Lung microvascular endothelial cell (primary cell): ENCODE data around the gene AOPEP. TPM values are rescaled to one million over a fixed set of nuclear protein-coding genes. Genes with fewer than 3 reads are reported as not detected.
A peak's percentile ranks its signal among the peaks of the same experiment; 100 is the strongest.

ENCODE experiments used
- DNase-seq, 2 donors: peaks; one replicate each; pipeline versions ENCODE4 v3.0.0 to v3.0.0-alpha.2; 2010; ENCODE audit warnings: low read depth in 2 of 2
- total RNA-seq: library from RNA; depleted of rRNA; stranded (reverse); fragments of >200 nt; gene quantifications from 2 replicates; pipeline ENCODE4 v1.2.1, GENCODE V29; 2014

The AOPEP gene
- total RNA-seq, 1 donor from 2014 or later: 33.9 TPM

DNA sequence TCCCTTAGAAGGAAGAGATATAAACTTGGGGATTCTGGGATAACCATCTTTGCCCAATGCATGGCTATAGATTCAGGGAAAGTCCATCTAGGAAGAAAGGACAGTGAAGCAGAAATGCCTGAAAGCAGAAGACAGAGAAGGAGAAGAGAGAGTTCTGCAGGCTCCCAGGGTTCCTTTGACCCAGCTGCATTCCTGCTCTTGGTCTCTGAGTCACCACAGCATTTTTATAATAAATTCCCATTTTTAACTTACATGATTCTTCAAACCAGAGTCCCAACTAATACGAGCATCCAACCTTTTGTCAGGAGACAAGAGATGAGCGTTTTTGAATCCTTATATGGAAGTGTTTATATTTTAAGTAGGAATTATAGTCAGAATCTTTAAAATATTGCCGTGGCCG lies 12.0 kb upstream of the AOPEP start:
- no peak for DNase-seq

DNA sequence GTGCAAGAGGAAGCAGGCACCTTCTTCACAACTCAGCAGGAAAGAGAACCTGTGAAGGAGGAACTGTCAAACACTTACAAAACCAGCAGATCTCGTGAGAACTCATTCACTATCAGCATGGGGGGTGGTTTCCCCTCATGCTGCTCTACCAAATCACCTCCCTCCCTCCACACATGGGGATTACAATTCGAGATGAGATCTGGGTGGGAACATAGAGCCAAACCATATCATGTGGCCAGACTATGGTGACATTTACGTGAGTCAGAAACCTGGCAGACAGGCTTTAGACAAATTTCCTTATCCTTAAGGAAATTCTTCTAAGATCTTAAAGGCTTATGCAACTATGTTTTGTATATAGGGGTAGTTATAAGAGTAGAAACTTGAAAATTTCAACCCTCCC lies 8.7 kb upstream of the AOPEP start:
- no peak for DNase-seq

DNA sequence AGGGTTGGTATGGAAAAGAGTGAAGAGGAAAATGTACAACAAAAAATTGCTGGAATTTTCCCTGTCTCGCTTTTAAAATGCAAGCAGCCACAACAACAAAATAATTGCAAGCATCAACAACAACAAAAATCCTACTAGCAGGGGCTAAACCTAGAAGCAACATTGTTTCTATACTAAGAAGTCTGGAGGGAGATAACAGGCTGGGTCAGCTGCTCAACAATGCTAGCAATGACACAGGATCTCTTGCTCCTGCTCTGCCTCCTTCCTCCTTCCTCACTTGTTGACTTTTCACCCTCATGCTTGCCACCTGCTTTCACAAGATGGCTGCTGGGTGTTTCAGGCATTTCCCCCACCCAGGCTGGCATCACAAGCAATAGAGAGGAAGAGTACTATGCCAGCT lies 7.6 kb upstream of the AOPEP start:
- DNase-seq: no peak

DNA sequence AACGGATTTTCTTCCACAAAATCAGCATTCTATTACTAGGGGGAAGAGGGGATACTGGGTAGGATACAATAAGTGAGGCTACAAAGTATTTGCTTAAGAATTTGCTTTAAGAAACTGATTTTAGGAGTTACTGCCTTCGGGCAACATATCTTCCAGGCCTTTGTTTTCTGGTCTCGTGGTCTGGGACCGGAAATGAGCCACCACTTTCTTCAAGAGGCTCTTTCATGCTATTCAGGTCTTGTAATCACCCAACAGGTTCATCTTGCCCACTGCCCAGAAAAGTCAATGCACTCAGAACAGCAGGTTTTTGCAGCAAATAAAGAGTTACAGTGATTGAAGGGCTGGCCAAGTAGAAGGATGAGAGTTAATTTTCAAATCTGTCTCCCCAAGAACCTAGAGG lies 6.6 kb upstream of the AOPEP start:
- no peak for DNase-seq

DNA sequence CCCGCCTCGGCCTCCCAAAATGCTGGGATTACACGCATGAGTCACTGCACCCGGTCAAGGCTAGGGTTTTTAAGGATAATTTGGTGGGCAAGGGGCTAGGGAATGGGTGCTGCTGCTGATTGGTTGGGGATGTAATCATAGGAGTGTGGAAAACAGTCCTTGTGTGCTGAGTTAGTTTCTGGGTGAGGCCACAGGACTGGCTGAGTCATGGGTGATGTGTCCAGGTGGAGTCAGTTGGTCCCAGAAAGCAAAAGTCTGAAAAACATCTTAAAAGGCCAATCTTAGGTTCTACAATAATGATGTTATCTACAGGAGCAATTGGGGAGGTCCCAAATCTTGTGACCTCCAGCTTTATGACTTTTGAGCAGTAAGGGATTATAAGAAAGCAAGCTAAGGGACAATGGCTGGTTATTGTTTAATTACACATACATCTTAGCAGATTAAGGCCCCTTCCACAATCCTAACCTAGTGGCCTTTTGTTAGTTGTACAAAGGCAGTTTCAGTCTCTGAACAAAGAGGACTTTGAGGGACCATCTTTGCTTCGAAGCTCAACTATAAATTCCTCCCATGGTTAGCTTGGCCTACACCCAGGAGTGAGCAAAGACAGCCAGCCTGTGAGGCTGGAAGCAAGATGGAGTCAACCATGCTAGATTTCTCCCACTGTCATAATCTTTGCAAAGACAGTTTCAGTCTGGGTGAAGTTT lies 5.5 kb upstream of the AOPEP start:
- no peak for DNase-seq

DNA sequence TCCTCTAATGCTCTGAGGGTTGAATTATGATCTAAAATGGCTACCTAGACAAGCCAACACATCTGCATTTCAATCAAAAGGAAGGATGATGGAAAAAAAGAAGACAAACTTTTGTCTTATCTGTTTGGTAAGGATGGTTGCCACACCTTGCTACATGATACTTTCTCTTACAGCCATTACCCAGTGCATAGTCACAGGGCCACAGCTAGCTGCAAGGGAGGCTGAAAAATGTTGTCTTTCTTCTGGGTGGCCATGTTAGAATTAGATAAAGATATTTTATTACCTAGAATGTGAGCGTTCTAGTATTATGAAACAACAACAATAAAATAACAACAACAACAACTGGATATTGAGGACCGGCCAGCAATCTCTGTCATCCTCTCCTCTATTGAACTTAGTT lies 4.7 kb upstream of the AOPEP start:
- no peak for DNase-seq

DNA sequence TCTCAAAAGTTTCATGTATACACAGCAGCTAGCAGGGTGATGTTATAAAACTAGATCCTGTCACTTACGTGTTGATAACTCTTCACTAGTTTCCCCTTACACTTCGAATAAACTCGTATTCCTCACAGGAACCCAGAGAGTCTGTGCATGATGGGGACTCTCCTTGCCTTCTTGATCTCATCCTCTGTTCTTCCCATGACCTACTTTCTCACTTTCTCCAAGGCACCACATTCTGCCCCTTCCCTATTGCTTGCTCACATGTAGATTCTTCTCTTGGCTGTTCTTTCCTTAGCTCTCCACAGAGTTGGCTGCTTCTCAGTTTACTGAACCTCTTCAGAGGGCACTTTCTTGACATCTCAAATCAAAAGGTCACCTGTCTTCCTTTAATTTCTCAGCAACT lies 1.2 kb upstream of the AOPEP start:
- no peak for DNase-seq

DNA sequence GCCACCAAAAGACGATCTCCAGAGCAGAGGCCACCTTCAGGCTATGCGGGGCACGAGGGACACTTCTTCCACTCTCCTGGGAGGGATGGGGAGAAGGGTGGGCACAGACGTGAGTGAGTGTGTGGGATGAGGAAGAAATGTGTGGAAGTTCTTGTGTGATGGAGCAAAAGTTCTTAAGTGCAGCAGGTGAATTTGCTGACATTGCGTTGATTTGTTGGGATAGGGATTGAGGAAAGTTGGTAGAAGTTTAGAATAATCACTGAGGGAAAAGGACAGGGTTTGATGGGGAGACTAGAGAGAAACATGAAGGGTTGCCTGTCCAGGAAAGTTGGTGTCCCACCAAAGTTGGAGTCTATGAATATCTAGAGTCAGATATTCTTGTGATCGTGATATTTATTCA lies 2.2 kb downstream of the AOPEP start:
- DNase-seq: no peak

DNA sequence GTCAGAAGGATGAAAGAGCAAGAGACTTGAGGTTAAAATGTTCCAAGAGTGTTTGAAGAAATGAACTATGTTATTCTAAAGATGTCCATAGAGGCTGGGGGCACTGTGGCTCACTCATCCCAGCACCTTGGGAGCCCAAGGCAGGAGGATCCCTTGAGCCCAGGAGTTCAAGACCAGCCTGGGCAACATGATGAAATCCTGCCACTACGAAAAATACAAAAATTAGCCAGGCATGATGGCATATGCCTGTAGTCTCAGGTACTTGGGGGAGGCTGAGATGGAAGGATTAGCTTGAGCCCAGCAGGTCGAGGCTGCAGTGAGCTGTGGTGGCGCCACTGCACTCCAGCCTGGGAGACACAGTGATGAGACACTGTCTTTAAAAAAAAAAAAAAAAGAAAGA lies 2.7 kb downstream of the AOPEP start:
- DNase-seq: no peak

DNA sequence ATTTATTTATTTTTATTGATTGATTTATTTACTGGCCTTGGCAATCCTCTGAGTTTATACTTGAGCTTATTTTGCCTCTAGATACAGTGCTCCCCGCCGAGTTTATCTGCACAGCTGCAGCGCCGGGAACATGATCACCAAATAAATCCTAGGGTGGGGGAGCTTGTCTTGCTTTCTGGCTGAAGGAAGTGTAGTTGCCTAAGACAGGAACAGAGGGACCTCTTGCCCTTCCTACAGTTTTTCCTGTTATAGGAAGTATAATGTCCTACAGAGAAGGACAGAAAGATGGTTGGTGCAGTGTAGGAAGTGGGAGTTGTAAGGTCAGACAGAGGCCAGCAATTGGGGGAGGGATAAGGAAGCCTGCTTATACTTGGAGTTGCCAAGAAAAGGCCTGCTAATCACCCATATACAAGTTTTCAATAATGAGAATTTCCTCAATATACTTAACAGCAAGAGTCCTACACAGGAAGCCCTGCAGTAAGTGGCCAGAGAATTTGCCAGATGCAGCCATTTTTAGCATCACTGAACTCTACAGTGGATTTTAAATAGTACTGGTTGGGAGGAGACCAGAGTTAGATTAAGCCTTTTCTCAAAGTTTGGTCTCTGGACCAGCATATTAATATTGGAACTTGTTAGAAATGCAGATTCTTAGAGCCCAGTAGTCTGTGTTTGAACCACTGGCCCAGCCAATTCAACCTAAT lies 7.7 kb downstream of the AOPEP start:
- peak in 1 of 2 donors; percentile 40 for DNase-seq

DNA sequence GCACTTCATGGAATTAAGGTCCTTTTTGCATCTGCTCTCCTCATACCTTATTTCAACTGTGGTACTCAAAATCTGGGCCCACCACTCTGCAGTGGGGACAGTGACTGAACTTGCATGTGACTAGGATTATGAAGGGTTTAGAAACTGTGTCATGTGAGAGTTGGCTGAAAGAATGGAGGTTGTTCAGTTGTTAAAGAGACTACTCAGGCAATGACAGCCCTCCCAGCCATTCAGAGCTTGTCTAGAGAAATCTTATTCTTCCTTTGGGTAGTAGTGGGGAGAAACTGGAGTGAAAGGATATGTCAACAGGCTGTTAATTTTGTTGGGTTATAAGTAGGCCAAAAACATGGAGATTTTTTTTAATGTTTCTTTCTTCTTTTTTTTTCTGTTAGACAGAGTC lies 10.3 kb downstream of the AOPEP start:
- no peak for DNase-seq

DNA sequence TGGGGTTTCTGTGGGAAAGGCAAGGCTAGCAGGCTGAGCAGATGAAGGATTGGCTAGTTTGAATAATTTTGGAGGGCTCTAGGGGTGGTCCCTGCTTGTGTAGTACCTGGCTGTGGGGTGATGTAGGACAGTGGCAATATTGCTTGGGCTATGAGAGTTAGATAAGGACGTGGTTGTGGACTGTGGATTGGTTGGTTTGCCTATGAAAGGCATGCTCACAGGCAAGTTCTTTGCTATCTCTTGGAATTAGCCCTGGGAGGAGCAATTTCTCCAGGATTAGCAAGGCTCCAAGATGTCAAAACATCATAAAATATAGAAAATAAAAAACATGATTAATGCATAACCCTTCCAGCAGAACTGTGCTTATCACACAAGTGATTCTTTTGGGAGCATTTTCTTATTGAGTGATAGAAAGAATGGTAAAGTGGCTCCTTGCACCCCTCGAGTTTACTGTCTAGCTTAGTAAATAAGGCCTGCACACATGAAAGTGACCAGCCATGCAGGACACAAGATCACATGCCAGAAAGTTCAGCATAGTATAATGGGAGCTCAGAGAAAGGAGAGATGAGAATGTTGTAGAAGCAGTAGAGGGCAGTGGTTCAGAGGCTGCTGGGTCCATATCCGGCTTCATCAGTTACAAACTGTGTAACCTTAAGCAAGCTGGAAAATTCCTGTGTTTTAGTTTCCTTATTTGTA lies 13.8 kb downstream of the AOPEP start:
- DNase-seq: no peak

DNA sequence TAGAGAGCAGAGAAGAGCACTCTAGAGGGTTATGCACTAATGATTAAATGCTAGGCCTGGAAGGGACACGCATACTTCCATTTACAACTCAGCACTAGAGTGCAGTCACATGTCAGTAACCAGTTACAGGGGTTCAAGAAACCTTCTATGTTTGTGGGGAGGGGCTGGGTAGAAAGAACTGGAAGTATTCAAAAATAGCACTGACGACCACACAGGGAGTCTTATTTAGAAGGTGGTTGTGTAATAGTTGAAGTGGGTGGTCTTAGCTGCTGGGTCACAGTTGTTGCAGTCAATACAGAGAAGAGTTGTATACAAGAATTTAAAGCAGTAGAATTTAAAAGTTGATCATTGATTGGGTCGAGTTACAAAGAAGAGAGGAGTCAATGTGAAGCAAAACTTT lies 15.4 kb downstream of the AOPEP start:
- DNase-seq: no peak

DNA sequence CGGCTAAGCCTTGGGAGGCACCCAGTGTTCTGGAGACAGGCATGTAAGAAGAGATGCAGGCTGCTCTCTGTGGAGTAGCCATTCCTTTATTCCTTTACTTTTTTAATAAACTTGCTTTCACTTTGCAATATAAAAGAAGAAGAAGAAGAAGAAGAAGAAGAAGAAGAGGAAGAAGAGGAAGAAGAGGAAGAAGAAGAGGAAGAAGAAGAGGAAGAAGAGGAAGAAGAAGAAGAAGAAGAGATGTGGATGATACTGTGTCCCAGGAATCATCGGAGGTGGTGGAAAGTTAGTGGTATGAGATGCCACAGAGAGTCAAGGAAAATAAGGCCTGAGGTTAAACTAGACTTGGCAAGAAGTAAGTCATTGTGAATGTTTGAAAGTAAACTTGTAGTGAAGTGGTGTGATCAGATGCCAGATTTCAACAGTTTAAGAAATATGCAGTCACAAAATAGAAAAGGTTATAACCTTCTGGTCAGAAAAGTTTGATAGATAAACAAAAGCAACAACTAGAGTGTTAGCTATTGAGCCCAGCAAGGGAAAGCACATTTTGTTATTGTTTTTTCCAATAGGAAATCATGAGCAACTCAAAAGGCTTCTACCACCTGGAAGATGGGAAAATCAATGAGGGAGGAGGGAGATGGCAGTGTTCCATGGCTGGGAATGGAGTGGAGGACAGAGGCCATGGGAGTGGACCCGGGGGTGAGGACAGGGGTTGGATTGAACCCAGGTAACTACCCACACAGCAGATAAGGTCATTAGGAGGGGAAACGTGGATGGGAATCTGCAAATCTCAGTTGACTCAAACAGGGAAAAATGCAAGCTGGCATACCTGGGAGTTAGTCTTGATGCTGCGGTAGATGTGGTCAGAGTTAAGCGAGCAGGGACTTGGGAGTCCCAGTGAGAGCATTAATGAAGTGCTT lies 16.8 kb downstream of the AOPEP start:
- peak; percentile 11 to 55 for DNase-seq

DNA sequence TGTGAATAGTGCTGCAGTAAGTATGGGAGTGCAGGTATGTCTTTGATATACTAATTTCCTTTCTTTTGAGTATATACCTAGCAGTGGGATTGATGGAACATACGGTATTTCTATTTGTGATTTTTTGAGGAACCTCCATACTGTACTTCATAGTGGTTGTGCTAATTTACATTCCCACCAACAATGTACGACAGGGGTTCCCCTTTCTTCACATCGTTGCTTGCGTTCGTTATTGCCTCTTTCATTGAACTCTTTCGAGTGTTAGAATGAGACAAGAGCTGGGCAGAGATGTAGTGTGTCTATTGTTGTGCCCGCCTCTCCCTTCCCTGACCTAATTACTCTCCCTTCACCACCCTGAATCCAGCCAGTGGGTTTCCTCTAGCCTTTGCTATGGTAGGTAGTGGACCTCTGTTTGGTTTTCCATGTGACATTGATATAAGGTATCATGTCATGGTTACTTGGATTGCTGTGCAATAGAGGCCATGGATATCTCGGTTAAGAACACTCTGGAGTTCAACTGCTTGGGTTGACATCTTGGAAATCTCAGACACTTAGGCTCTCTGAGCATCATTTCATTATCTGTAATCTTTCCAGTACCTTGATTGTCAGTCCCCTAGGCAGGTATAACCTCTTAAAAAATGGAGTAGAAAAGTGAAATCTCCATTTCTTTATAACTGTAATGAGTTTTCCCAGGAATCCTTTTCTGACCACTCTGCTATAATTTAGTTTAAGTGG lies 19.5 kb downstream of the AOPEP start:
- no peak for DNase-seq

DNA sequence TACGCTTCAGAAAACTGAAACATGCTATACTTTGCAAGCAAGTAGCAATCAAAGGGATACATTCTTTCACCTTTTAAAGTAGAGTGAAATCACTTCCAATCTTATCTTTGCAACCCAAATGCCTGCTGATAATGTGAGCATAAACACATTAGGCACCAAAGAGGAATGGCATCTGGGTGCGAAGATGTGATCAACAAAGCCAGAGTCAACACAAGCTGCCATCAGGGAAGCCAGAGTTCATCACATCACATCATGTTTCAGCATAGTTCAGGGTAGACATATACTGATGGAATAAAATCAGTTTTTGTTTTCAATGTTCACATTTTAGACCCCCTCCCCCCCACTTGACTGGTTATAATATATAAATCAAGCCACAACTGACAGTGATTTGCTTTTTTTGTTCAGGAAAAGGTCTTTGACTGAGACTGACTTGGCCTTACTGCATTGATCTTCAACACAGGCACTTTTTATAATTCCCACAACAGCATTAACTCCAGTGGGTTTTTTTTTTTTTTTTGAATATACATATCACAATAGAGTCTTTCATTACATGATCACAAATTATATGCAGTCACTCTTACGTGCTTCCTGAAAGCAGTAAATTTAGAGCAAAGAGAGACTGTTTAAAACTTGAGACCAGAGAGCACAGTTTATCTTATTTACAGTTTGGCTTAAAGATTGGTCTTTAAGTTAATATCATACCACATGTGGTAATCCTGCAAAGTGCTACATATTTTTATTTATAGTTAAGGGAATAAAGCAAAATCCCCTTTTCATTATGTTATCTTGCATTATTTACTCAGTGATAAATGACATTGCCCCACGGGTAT lies 20.3 kb downstream of the AOPEP start:
- DNase-seq: no peak

DNA sequence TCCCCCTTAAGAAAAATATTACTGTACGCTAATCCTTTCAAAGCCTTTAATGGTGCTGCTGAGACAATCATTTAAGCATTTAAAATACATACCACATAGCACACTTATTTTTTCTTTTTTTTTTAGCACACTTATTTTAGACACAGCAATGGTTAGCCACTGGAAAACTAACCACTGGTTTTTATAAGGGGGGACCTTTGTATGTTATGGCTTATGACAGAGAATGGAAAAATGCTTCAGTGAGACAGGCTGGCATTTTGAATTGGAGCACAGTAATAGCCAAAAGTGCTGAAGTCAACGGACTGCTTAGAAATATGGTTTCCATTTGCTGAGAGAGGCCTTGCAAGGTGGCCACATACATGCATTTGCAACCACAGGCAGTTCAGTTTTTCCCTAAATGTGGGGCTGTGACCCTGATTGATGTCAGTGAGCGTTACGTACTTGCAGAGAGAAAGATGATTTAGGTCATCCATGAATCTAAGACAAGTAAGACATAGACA lies 28.5 kb downstream of the AOPEP start:
- DNase-seq: no peak

DNA sequence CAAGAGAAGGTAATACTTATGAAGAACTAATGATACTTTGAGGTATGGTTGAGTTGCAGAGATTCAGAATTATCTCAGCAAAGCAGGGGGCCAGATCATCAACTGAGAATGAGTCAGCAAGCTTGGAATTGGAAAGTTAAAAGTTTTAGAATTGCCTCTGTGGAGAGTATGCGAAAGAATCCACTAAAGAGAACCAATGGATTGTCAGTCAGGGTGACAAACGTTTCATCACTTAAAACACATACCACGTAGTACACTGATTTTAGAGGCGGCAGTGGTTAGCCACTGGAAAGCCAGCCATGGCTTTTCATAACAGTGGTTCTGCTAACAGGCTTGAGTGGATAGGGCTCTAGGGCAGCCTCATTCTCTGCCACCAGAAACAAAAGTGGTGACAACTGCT lies 30.7 kb downstream of the AOPEP start:
- no peak for DNase-seq

DNA sequence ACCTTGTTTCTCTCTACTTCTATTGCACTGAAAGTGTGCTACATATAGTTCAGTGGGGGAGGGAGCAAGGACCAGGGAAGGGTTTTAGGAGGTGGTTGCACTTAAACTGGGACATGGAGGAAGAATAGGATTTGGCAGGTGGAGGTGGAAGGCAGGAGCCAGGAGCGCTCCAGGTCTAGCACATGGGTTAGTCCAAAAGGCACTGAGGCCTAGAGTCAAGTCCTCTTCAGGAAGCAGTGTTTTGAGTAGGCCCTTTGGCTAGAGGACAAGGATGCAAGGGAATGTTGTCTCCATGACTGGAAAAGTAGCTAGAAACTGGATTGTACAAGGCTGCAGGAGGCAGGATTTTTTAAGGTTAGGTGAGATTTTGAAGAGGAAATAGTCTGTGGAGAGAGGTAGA lies 31.5 kb downstream of the AOPEP start:
- DNase-seq: no peak

DNA sequence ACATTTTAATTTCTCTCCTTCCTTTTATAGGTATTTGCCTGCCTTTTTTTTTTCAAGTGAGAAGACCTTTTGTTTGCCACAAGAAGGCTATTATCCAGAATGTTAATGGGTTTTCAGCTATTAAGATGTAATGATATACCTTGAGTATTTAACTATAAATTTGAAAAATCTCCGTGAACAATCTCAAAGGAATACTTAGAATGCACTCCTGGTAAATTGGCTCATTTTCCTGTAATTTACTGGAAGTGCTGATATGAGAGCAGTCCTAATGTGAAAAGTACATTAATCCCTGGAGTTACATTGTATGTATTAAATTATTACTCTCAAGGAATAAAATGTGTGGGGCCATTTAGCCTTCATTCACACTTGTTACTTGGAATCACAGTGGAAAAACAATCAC lies 32.4 kb downstream of the AOPEP start:
- no peak for DNase-seq
